Activated CD4-positive, alpha-beta T cell treated with anti-CD3 and anti-CD28 coated beads, Interleukin-2, Interleukin-4, amounts not matched to agents 100 ng/mL and 50 ng/mL, durations not matched to agents 16 hours and 8 hours (primary cell): ENCODE measurements around the gene MAPK10.
"Not testable (repeated sequence)": the region's sequence is repeated elsewhere in the genome, so short reads cannot be mapped to it uniquely, and the experiment has no call there.

Source experiments
- DNase-seq: peaks from one replicate; pipeline ENCODE4 v3.0.0-alpha.2; 2020; ENCODE audit warnings: low spot score

MAPK10 gene

DNA sequence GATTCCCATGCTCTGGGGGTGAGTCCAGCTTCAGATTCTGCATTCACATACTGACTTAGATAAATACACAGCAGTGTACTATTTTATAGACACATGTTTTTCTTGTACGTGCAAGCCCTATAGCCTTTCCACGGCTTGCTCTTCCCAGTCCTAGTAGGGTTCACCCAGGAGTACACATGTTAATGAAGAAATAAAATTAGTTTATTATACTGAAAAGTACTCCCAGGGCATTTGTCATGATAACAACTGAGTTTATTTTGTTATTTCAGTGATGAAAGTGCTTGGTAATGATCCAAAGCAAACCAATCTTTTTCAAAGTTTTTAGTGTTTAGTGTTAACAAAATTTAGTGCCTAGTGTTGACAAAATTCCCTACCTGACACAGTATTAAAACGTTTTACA is 21.3 kb downstream of the MAPK10 start:
- DNase-seq, result no peak

GRCh38 chr4:86334020-86334750 is 25.7 kb downstream of the MAPK10 start:
- no peak for DNase-seq

DNA sequence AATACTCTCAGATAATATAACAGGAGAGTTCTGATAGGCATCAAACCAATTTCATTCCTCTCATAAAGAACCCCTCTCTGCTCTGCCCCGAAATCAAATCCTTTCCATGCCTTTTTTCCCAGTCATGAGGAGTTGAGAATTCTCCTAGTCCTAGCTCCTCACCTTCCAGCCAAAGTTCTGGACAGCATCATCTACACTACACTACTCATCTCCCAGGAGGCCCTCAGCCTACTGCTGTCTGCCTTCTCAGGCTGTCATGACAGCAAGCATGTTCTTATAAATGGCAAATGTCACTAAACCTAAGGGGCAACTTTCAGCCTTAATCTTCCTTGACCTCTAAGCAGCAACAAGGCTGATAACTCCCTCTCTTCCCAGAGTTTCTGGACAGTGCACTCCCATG is 26.6 kb downstream of the MAPK10 start:
- DNase-seq, result no peak

DNA sequence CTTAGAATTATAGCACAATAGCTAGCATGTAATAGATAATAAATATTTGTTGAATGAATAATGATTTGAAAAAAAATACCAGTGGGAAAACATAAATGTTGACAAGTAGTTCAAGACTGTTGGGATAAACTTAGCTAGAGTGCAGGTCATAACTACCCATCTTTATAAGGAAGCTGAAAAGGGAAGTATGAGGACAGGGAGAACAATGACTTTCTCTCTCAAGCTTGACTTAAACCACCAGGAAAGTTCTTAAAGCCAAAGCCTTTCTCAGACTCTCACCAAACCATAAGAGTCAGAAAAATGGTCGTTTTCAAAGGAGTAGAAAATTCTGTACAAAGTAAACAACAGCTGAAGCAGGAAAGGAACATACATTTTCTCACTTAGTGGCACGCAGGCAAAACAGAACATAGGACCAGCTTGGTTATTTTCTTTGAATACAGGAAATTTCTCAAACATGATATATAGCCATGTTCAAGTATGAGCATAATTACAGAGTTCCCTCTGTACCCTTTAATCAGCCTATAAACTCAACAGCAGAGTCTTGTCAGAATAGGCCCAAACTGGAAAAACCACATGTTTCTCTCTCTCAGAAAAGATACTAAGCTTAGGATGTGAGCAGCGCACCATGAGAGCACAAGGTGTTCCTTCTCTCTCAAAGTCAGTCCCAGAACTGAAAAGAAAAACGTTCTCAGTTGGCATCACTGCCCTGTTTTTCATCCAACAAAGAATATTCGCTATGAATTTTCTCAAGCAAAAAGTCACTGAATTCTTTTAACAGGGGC is 28.7 kb downstream of the MAPK10 start:
- DNase-seq, result no peak

DNA sequence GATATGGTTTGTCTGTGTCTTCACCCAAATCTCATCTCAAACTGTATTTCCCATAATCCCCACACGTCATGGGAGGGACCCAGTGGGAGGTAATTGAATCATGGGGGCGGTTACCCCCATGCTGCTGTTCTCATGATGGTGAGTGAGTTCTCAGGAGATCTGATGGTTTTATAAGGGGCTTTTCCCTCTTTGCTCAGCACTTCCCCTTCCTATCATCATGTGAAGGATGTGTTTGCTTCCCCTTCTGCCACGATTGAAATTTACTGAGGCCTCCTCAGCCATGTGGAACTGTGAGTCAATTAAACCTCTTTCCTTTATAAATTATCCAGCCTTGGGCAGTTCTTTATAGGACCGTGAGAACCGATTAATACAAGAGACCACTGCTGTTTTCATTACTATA is 29.4 kb downstream of the MAPK10 start:
- not testable (repeated sequence) for DNase-seq

- DNase-seq, result no peak
Observed at GRCh38 chr4:86329431-86329830, 30.4 kb downstream of the MAPK10 start.

GRCh38 chr4:86326400-86326799 is 33.5 kb downstream of the MAPK10 start:
- DNase-seq, result no peak

- no peak for DNase-seq
Observed at GRCh38 chr4:86319390-86319789, 40.5 kb downstream of the MAPK10 start.

DNA sequence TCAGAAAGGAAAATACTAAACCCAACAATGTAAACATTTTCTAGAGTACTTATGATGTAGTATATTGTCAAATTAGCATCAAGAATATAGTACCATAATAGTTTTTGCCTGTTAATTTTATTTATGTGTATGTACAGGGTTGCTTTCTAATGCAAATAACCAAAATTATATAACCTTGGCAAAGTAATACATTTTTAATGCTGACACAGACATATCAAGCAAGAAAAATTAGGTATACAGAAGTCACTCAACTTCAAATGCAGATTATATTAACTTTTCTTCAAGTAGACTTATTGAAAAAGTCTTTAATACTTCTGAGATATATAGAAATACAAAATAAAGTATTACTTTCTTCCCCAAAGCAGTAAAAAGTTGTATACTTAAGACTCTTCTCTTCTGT is 44.3 kb downstream of the MAPK10 start:
- DNase-seq, result no peak

DNA sequence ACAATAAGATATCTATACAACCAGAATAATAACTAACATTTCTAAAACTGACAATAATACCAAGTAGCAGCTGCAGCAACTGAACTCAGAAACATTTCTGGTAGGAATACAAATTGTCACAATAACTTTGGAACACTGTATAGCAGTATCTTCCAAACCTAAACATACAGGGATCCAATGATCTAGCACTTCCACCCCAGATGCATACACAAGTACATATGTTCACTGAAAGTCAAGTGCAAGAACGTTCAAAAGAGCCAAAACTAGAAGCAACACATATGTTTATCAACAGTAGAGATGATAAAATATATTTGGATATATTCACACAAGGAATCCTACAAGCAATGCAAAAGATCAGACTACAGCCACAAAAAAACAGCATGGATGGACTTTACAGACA is 46.2 kb downstream of the MAPK10 start:
- no peak for DNase-seq

- DNase-seq, result no peak
Observed at GRCh38 chr4:86307432-86307831, 52.4 kb downstream of the MAPK10 start.

GRCh38 chr4:86306816-86307215 is 53.0 kb downstream of the MAPK10 start:
- no peak for DNase-seq

GRCh38 chr4:86302830-86303229 is 57.0 kb downstream of the MAPK10 start:
- no peak for DNase-seq

- no peak for DNase-seq
Observed at GRCh38 chr4:86302251-86302650, 57.6 kb downstream of the MAPK10 start.

GRCh38 chr4:86300516-86300915 is 59.3 kb downstream of the MAPK10 start:
- DNase-seq, result no peak

DNA sequence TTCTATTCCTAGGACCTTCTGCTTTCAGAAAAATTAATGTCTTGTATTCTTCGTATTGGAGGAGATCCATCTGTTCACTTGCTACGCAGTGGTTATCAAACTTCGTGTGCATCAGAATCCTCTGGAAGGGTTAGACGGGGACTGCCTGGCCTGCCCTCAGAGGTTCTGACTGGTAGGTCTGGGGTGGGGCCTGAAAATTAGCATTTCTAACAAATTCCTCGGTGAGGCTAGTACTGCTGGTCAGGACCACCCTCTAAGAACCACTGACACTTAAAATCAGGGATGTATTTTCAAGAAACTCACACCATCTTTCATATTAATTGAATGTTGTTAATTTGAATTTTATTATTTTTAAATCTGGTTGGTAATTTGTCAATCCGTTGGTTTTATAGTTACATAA is 63.0 kb downstream of the MAPK10 start:
- no peak for DNase-seq

DNA sequence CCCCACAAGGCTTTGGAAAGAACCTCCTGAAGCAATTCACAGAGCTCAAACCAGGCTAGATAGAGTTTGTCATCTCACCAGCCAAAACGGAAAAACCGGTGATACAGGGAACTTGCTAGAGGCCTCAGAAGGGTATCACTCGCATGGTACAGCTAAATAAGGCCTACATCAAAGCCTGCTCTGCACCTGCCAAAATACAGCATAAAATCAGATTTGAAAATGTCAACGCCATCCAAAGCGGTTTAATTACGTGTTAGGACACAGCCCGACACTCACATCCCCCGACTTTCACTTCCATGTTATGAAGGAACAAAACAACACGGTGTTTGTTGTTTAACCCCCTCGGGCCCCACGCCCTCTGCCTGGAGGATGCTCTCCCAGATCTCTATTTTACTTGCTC is 65.0 kb downstream of the MAPK10 start:
- no peak for DNase-seq

GRCh38 chr4:86291180-86291579 is 68.7 kb downstream of the MAPK10 start:
- DNase-seq, result no peak

GRCh38 chr4:86286726-86287125 is 73.1 kb downstream of the MAPK10 start:
- DNase-seq, result no peak

GRCh38 chr4:86283371-86283770 is 76.5 kb downstream of the MAPK10 start:
- no peak for DNase-seq

GRCh38 chr4:86280246-86280645 is 79.6 kb downstream of the MAPK10 start:
- DNase-seq, result no peak

DNA sequence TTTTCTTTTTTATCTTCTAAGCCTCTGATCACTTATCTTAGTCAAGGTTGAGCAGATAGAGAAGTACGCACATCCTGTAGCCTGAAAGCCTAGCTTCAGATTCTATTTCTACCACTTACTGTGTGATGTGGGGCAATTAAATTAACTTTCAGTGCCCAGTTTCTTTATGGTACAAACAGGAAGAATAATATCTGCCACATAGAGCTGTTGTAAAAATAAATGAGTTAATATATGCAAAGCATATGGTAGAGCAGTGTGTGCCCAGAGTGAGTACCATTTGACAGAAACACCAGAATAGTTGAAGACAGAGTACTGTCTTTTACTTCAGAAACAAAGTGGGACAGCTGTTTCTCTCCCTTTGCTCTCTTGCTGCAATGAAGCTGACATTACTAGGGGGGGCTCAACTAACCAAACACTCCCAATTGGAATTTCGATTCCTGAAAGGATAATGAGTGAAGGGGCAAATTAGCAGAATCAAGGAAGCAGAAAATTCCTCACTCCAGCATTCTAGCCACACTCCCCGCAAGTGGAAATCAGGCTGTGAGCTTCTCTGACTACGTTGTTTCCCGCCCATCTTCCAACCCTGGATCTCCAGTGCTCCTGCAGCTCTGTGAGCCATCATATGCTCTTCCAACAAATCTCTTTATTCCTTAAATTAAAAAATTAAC is 80.4 kb downstream of the MAPK10 start:
- no peak for DNase-seq

- DNase-seq, result no peak
Observed at GRCh38 chr4:86278126-86278525, 81.7 kb downstream of the MAPK10 start.
